Middle frontal gyrus (tissue), 1 donor: ENCODE measurements around the gene PYROXD2.

Source experiments
- DNase-seq: peaks from one replicate; pipeline ENCODE4 v3.0.0-alpha.2; 2015; ENCODE audit warnings: low spot score; ENCODE audit errors: extremely low spot score

PYROXD2 gene

GRCh38 chr10:98416606-98417388 lies 1.8 kb upstream of the PYROXD2 start:
- no peak for DNase-seq

- no peak for DNase-seq
These were observed 743 bp upstream of the PYROXD2 start for GRCh38 chr10:98415731-98416119.

- DNase-seq, result no peak
These were observed 427 bp downstream of the PYROXD2 start for GRCh38 chr10:98414578-98414931.

- DNase-seq, result no peak
These were observed 3.2 kb downstream of the PYROXD2 start for GRCh38 chr10:98411768-98412167.

GRCh38 chr10:98411166-98411565 lies 3.8 kb downstream of the PYROXD2 start:
- DNase-seq, result no peak

GRCh38 chr10:98410759-98411158 lies 4.2 kb downstream of the PYROXD2 start:
- DNase-seq, result no peak

GRCh38 chr10:98410135-98410743 lies 4.7 kb downstream of the PYROXD2 start:
- no peak for DNase-seq

GRCh38 chr10:98408799-98409198 lies 6.2 kb downstream of the PYROXD2 start:
- DNase-seq, result no peak

GRCh38 chr10:98407744-98408241 lies 7.2 kb downstream of the PYROXD2 start:
- no peak for DNase-seq

- no peak for DNase-seq
These were observed 7.8 kb downstream of the PYROXD2 start for GRCh38 chr10:98407017-98407743.

- no peak for DNase-seq
These were observed 9.6 kb downstream of the PYROXD2 start for GRCh38 chr10:98405422-98405821.

- no peak for DNase-seq
These were observed 10.2 kb downstream of the PYROXD2 start for GRCh38 chr10:98404571-98405359.

GRCh38 chr10:98403812-98404504 lies 11.0 kb downstream of the PYROXD2 start:
- no peak for DNase-seq

- DNase-seq, result no peak
These were observed 11.9 kb downstream of the PYROXD2 start for GRCh38 chr10:98402931-98403718.

- DNase-seq, result no peak
These were observed 12.5 kb downstream of the PYROXD2 start for GRCh38 chr10:98402478-98402877.

- DNase-seq, result no peak
These were observed 14.5 kb downstream of the PYROXD2 start for GRCh38 chr10:98400482-98400881.

GRCh38 chr10:98399784-98400183 lies 15.2 kb downstream of the PYROXD2 start:
- no peak for DNase-seq

GRCh38 chr10:98397089-98397600 lies 17.8 kb downstream of the PYROXD2 start:
- DNase-seq, result no peak

- DNase-seq, result no peak
These were observed 18.6 kb downstream of the PYROXD2 start for GRCh38 chr10:98396096-98397063.
